ENCODE results near the gene COL4A1.

The COL4A1 gene

GRCh38 chr13:110300090-110300815 lies 6.7 kb downstream of the COL4A1 start:
- no peaks in the 10 kb centered on the region for H3K9me3 Mint-ChIP-seq
- no peaks in the 10 kb centered on the region for H3K36me3 Mint-ChIP-seq (ENCODE audit: insufficient read depth)
- H3K4me3 Mint-ChIP-seq = no peak overlapping the region
- H3K4me1 Mint-ChIP-seq = no peaks in the 10 kb centered on the region
- DNase-seq (ENCODE audit: low spot score in 2 of 2) (no peak), ATAC-seq (replicated peaks; ENCODE audit: extremely low read depth, poor library complexity, severe bottlenecking) (no peak)
- no peak overlapping the region for H3K27ac Mint-ChIP-seq (ENCODE audit: low read depth)
- H3K27me3 Mint-ChIP-seq = peaks cover 79% of the 10 kb centered on the region

DNA sequence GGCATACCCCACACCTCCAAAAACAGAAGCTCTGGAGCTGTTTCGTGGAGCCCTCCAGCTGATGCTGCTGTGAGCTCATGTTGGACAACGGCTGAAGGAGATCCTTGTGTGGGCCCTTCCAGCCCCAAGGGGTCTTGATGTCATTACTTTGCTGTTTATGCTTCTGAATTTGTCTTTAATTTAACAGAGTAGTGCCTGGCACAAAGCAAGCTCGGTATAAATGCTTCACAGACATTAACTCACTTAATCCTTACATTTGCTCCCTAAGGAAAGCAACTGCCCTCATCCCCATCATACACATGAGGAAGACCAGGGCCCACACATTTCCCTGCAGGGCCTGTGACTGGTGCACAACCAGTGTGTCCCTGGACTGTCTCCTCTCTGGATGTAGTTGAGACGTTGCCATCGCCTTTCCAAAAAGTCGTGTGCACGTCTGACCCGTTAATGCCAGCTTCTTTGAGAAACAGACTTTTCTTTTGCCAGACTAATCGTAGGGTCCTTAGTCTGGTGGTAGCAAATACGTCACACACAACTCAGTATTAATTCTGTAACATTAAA lies 7.6 kb downstream of the COL4A1 start:
- Mint-ChIP-seq H3K27ac (ENCODE audit: low read depth) (no peak overlapping the region), H3K27me3 (peaks cover 70% of the 10 kb centered on the region), H3K4me1 (no peaks in the 10 kb centered on the region), H3K36me3 (ENCODE audit: insufficient read depth) (no peaks in the 10 kb centered on the region), H3K4me3 (no peak overlapping the region), H3K9me3 (no peaks in the 10 kb centered on the region)
- ATAC-seq (replicated peaks; ENCODE audit: extremely low read depth, poor library complexity, severe bottlenecking) (no peak), DNase-seq (ENCODE audit: low spot score in 2 of 2) (no peak)

GRCh38 chr13:110298505-110299282 lies 8.3 kb downstream of the COL4A1 start:
- Mint-ChIP-seq H3K36me3 (ENCODE audit: insufficient read depth) (no peaks in the 10 kb centered on the region), H3K27me3 (peaks cover 64% of the 10 kb centered on the region), H3K27ac (ENCODE audit: low read depth) (no peak overlapping the region), H3K4me1 (no peaks in the 10 kb centered on the region), H3K4me3 (no peak overlapping the region), H3K9me3 (no peaks in the 10 kb centered on the region)
- no peak for DNase-seq (ENCODE audit: low spot score in 2 of 2)
- no peak for ATAC-seq (replicated peaks; ENCODE audit: extremely low read depth, poor library complexity, severe bottlenecking)

DNA sequence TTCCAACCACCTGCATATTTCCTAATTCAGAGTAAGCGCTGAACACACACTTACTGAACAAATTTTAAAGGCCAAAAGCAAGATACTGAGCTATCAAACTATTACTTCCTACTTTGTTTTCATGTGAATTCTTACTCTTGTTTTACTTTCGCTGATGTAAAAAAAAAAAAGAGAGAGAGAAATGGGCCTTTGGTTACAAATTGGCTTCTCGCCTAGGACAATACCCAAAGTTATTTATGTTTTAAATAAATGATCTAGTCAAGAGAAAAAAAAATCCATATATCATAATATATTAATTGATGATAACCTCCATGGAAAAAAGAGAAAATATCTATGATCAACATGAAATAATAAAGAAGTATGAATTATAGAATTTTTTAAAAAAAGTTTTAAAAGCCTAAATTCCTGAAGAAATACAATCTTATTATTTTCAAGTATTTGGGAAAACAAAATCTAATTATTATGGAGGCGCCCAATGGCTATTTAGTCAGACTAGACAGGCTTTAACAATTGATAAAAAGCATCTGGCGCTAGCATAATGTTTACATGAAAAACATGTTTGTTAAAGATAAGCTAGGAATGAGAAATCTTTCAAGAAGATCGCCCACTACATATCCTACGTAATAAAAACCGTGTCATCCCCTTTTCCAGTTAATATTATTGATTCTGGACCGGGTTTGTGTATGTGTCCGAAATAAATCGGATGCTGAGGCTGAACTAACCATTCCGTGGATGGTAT lies 9.0 kb downstream of the COL4A1 start:
- no peak for ATAC-seq (replicated peaks; ENCODE audit: extremely low read depth, poor library complexity, severe bottlenecking)
- no peaks in the 10 kb centered on the region for H3K36me3 Mint-ChIP-seq (ENCODE audit: insufficient read depth)
- peaks cover 56% of the 10 kb centered on the region for H3K27me3 Mint-ChIP-seq
- no peaks in the 10 kb centered on the region for H3K4me1 Mint-ChIP-seq
- no peaks in the 10 kb centered on the region for H3K9me3 Mint-ChIP-seq
- no peak overlapping the region for H3K4me3 Mint-ChIP-seq
- no peak for DNase-seq (ENCODE audit: low spot score in 2 of 2)
- no peak overlapping the region for H3K27ac Mint-ChIP-seq (ENCODE audit: low read depth)

- H3K27ac Mint-ChIP-seq (ENCODE audit: low read depth) = no peak overlapping the region
- no peaks in the 10 kb centered on the region for H3K9me3 Mint-ChIP-seq
- peaks cover 51% of the 10 kb centered on the region for H3K27me3 Mint-ChIP-seq
- DNase-seq (ENCODE audit: low spot score in 2 of 2) = no peak
- no peaks in the 10 kb centered on the region for H3K4me1 Mint-ChIP-seq
- ATAC-seq (replicated peaks; ENCODE audit: extremely low read depth, poor library complexity, severe bottlenecking) = no peak
- H3K36me3 Mint-ChIP-seq (ENCODE audit: insufficient read depth) = no peaks in the 10 kb centered on the region
- no peak overlapping the region for H3K4me3 Mint-ChIP-seq
These were observed 9.9 kb downstream of the COL4A1 start for GRCh38 chr13:110297011-110297410.

- Mint-ChIP-seq H3K36me3 (ENCODE audit: insufficient read depth) (no peaks in the 10 kb centered on the region), H3K4me3 (no peak overlapping the region), H3K4me1 (no peaks in the 10 kb centered on the region), H3K27ac (ENCODE audit: low read depth) (no peak overlapping the region), H3K27me3 (peaks cover 32% of the 10 kb centered on the region), H3K9me3 (no peaks in the 10 kb centered on the region)
- ATAC-seq (replicated peaks; ENCODE audit: extremely low read depth, poor library complexity, severe bottlenecking) = no peak
- DNase-seq (ENCODE audit: low spot score in 2 of 2) = no peak
These were observed 12.3 kb downstream of the COL4A1 start for GRCh38 chr13:110294622-110295021.

DNA sequence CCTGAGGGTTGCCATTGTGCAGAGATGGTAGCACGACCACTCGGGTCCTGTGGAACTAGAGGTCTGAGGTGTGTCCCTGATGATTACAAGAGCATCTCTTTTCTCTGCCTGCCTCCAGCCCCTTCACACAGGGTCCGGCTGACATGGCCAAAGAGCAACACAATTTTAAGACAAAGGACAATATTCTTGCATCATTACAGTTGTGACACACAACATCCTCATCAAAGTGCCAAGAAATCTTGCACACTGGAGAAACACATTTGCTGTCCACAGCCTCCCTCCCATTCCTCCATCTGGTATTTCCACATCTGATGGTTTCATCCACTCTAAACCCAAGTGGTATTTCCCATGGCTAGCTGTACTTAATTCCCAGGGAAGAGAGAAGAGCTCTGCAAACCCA lies 12.8 kb downstream of the COL4A1 start:
- Mint-ChIP-seq H3K4me3 (no peak overlapping the region), H3K27ac (ENCODE audit: low read depth) (no peak overlapping the region), H3K4me1 (no peaks in the 10 kb centered on the region), H3K36me3 (ENCODE audit: insufficient read depth) (no peaks in the 10 kb centered on the region), H3K27me3 (peaks cover 27% of the 10 kb centered on the region), H3K9me3 (no peaks in the 10 kb centered on the region)
- DNase-seq (ENCODE audit: low spot score in 2 of 2) (no peak), ATAC-seq (replicated peaks; ENCODE audit: extremely low read depth, poor library complexity, severe bottlenecking) (no peak)

- Mint-ChIP-seq H3K36me3 (ENCODE audit: insufficient read depth) (no peaks in the 10 kb centered on the region), H3K9me3 (no peaks in the 10 kb centered on the region), H3K4me3 (no peak overlapping the region), H3K27me3 (peaks cover 22% of the 10 kb centered on the region), H3K27ac (ENCODE audit: low read depth) (no peak overlapping the region), H3K4me1 (no peaks in the 10 kb centered on the region)
- DNase-seq (ENCODE audit: low spot score in 2 of 2) (no peak), ATAC-seq (replicated peaks; ENCODE audit: extremely low read depth, poor library complexity, severe bottlenecking) (no peak)
These were observed 13.3 kb downstream of the COL4A1 start for GRCh38 chr13:110293649-110294048.

GRCh38 chr13:110293037-110293436 lies 13.9 kb downstream of the COL4A1 start:
- Mint-ChIP-seq H3K27ac (ENCODE audit: low read depth) (no peak overlapping the region), H3K36me3 (ENCODE audit: insufficient read depth) (no peaks in the 10 kb centered on the region), H3K4me3 (no peak overlapping the region), H3K4me1 (no peaks in the 10 kb centered on the region), H3K27me3 (peaks cover 19% of the 10 kb centered on the region), H3K9me3 (no peaks in the 10 kb centered on the region)
- no peak for DNase-seq (ENCODE audit: low spot score in 2 of 2)
- no peak for ATAC-seq (replicated peaks; ENCODE audit: extremely low read depth, poor library complexity, severe bottlenecking)

GRCh38 chr13:110291286-110291685 lies 15.7 kb downstream of the COL4A1 start:
- Mint-ChIP-seq H3K36me3 (ENCODE audit: insufficient read depth) (no peaks in the 10 kb centered on the region), H3K9me3 (no peaks in the 10 kb centered on the region), H3K27me3 (peaks cover 5% of the 10 kb centered on the region), H3K27ac (ENCODE audit: low read depth) (no peak overlapping the region), H3K4me1 (no peaks in the 10 kb centered on the region), H3K4me3 (no peak overlapping the region)
- DNase-seq (ENCODE audit: low spot score in 2 of 2) = no peak
- no peak for ATAC-seq (replicated peaks; ENCODE audit: extremely low read depth, poor library complexity, severe bottlenecking)

DNA sequence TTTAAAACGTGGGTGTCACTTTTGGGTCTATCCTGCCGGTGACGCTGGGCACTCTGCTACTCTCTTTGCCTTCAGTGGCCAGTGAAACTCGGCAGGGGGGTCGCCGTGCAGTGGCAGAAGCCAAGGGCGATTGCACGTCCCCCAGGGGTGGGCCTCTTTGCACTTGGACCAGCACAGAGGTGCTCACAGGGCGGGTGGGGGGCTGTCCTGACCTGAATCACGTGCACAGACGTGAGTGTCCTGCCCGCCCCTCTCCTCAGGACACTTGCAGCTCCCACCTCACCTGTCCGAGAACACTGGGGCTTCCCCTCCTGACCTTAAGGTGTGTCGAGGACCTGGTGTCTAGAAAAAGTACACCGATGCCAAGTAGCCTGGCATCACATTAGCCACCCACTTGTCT lies 16.1 kb downstream of the COL4A1 start:
- no peaks in the 10 kb centered on the region for H3K4me1 Mint-ChIP-seq
- H3K36me3 Mint-ChIP-seq (ENCODE audit: insufficient read depth) = no peaks in the 10 kb centered on the region
- H3K27me3 Mint-ChIP-seq = peaks cover 9% of the 10 kb centered on the region
- H3K27ac Mint-ChIP-seq (ENCODE audit: low read depth) = no peak overlapping the region
- no peak overlapping the region for H3K4me3 Mint-ChIP-seq
- DNase-seq (ENCODE audit: low spot score in 2 of 2) = no peak
- no peaks in the 10 kb centered on the region for H3K9me3 Mint-ChIP-seq
- no peak for ATAC-seq (replicated peaks; ENCODE audit: extremely low read depth, poor library complexity, severe bottlenecking)

DNA sequence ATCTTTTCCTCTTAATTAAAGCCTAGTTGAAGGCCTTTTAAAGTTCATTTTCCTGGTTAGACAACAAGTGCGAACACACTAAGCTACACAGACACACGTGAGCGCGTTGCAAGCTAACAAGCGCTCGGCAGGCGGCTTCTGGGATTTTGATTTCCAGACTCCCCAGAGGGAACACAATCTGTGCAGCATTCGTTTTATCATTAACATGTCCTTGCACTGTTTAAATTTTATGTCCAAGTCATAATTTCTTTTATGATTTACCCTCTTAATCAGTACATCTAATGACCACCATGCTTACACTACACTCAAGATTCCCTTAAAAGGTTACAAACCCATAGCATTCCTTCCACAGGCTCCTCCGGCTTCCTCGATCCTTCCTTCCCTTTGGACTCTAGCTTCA lies 16.8 kb downstream of the COL4A1 start:
- H3K36me3 Mint-ChIP-seq (ENCODE audit: insufficient read depth) = no peaks in the 10 kb centered on the region
- no peaks in the 10 kb centered on the region for H3K4me1 Mint-ChIP-seq
- DNase-seq (ENCODE audit: low spot score in 2 of 2) = no peak
- no peak overlapping the region for H3K27ac Mint-ChIP-seq (ENCODE audit: low read depth)
- H3K4me3 Mint-ChIP-seq = no peak overlapping the region
- H3K27me3 Mint-ChIP-seq = peaks cover 16% of the 10 kb centered on the region
- ATAC-seq (replicated peaks; ENCODE audit: extremely low read depth, poor library complexity, severe bottlenecking) = no peak
- H3K9me3 Mint-ChIP-seq = no peaks in the 10 kb centered on the region
